Left lobe of liver (tissue), 2 donors: Measurements from ENCODE around the gene MAP4K5. TPM values are rescaled to one million over a fixed set of nuclear protein-coding genes. Genes with fewer than 3 reads are reported as not detected.

Source experiments
- ATAC-seq: fragments of 200-7000 bp; cut with Tn5 transposase; one replicate; pipeline ENCODE4 v1.9.1; 2020; ENCODE audit warnings: mild to moderate bottlenecking, moderate library complexity
- DNase-seq: peaks from one replicate; pipeline ENCODE4 v3.0.0-alpha.2; 2020; ENCODE audit warnings: low spot score
- total RNA-seq: library from RNA; stranded (reverse); gene quantifications from one replicate; pipeline ENCODE4 v1.2.1, GENCODE V29; 2021
- donor health status: DM: no; HTN: no; CAD: no; lungs with moderate emphysema.
- donor health status: DM: no; HTN: yes; CAD: no.

The MAP4K5 gene
- total RNA-seq, 1 donor from 2014 or later, result 10.0 TPM

DNA sequence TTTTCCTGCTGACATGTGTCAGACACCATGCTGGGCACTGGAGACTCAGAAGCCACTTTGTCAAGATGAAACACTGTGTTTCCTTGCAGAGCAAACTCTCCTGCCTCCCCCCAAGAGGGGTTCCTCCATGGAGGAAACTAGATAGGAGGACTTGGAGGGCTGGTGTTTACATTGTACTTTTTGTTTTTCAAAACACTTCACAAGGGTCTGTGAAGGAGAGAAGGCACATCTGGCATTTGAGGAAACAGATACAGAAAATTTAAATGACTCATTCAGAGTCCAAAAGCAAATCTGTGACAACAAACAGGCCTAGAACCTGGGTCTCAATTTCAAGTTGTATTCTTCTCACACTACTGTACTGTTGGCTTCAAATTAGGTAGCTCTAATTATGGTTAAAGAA lies 128.9 kb downstream of the MAP4K5 start:
- DNase-seq (no peak), ATAC-seq (no peak)

DNA sequence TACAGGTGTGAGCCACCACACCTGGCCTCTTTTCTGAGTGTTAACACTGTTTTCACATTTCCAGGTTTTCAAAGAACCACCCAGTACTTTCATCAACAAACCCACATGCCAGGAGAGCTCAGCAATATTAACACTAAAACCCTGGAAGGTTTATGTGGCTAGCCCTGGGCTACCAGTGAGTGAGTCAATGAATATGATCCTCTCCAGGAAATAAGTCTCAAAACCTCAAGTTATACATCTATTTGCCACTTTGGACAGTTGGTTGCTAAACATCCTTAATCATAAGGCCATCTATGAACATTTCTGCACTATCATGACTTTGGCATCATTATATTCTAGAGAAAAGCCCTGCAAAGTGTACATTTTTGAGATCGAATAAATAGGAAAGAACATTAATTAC lies 129.4 kb downstream of the MAP4K5 start:
- no peak for DNase-seq
- no peak for ATAC-seq

- DNase-seq (no peak), ATAC-seq (no peak)
Observed at GRCh38 chr14:50400461-50400860, 131.9 kb downstream of the MAP4K5 start.

GRCh38 chr14:50399251-50400032 lies 132.9 kb downstream of the MAP4K5 start:
- DNase-seq, result no peak

DNA sequence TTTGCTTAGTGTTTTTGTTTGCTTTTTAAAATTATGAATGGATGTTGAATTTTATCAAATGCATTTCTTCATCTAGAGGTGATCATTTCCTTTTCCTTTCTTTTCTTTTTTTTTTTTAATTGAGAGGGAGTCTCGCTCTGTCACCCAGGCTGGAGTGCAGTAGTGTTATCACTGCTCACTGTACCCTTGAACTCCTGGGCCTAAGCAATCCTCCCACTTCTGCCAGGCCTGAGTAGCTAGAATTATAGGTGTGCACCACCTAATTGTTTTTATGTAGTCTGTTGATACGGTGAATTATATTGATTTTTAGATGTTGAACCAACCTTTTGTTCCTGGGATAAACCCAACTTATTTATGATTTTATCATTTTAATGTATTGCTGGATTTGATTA lies 134.2 kb downstream of the MAP4K5 start:
- no peak for ATAC-seq
- no peak for DNase-seq

More at GRCh38 chr14:50399251-50400032, 132.9 kb downstream of the MAP4K5 start:
- ATAC-seq, result no peak

DNA sequence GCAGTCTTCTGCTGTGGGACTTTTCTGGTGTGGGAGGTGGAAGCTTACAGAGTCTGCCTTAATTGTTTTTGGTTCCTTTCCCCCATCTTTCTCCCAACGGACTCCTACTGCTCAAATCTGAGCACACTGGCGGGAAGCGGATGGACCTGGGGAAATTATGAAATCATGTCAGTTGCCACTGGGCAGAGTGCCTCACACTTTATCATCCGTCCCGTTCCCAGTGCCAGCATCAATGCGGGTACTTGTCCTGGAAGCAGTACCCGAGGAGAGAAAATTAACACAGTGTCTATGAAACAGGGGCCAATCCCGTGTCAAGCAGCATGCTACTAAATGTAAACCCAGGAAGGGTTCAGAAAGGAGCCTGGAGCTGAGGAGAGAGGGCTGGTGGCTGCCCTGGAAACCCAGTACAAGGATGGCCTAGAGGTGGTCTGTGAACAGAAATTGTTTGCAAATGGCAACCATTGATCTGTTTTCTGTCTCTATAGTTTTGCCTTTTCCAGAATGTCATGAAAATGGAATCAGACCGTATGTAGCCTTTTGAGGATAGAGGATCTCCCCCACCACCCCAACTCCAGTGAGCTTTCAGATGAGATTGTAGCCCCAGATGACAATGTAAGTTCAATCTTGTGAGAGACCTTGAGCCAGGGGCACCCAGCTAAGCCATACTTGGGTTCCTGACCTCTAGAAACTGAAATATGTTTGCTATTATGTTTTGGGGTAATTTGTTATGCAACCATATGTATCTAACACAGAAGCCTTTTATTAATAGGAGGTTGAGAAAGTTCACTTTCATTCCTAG lies 134.8 kb downstream of the MAP4K5 start:
- ATAC-seq, result peak; percentile 72
- DNase-seq, result peak; percentile 69

GRCh38 chr14:50396631-50397389 lies 135.6 kb downstream of the MAP4K5 start, which contains the start of gene CDKL1:
CDKL1 (minus strand) TSS chr14:50396881; CDS start chr14:50395868, 1,013 bp downstream.
- DNase-seq (peak; percentile 73), ATAC-seq (peak; percentile 85)

GRCh38 chr14:50395448-50395847 lies 136.9 kb downstream of the MAP4K5 start:
- DNase-seq (no peak), ATAC-seq (peak; percentile 10)

GRCh38 chr14:50394713-50395112 lies 137.7 kb downstream of the MAP4K5 start:
- DNase-seq (no peak), ATAC-seq (no peak)

DNA sequence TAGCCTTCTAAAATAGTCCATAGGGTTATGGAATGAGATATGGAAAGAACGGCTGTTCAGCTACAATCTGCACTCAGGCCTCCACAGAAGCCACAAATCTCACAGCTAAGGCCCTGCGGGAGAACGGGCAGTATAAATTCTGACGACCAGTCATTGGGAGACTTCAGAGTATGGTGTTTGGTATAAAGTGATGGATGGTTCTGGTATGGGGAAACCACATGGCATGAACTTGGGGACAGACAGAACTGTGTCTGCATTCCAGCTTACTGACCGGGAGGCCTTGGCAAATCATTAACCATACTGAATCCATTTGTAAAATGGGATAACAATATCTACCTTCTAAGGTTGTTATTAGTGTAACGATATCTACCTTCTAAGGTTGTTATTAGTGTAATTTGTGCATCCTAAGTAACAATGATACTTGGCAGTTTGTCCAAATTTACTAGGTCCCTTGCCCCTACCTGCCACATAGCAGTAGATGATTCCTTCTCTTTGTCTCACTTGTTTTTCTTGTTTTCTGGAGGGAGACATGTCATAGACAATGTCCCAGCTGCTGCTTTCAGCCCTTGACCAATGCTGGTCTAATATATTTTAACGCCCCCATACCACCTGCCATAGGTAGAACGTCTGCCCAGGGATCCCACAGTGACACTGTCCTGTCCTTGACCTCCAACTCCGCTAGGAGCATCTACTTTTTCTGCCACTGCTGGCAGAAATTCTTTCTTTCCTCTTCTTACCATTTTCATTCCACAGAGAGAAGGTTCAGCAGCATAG lies 142.5 kb downstream of the MAP4K5 start:
- DNase-seq (no peak), ATAC-seq (peak; percentile 85)

DNA sequence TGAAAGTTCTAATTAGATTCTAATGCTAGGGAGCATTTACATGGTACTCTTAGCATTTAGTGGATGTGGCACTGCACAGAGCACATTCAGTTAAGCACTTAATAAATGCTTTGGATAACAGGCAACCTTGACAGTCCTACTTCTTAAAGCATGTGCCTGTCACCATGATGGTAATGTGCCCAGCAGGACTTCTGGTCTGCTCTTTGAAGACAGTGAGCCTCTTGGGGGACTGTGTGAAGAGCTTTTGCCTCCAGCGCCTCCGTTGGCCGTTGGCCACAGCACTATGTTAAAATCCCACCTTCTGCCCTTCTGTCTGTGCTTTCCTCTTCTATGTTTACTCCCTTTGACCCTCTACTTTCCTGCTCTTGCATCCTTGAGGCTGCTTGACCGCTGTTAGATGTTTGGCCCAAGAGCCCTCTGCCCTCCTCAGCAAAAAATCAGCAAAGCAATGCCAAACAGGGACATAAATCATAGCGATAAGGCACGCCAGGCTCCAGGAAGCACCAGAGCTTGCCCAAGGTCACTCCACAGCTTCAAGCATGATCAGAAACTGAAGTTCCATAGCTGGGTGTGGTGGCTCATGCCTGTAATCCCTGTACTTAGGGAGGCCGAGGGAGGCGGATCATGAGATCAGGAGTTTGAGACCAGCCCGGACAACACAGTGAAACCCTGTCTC lies 144.0 kb downstream of the MAP4K5 start:
- ATAC-seq (peak; percentile 61), DNase-seq (no peak)

- DNase-seq (no peak), ATAC-seq (no peak)
Observed at GRCh38 chr14:50387548-50387947, 144.8 kb downstream of the MAP4K5 start.

- no peak for DNase-seq
- no peak for ATAC-seq
Observed at GRCh38 chr14:50383618-50384225, 148.6 kb downstream of the MAP4K5 start.

- ATAC-seq (peak; percentile 67), DNase-seq (no peak)
Observed at GRCh38 chr14:50381823-50382287, 150.5 kb downstream of the MAP4K5 start.

DNA sequence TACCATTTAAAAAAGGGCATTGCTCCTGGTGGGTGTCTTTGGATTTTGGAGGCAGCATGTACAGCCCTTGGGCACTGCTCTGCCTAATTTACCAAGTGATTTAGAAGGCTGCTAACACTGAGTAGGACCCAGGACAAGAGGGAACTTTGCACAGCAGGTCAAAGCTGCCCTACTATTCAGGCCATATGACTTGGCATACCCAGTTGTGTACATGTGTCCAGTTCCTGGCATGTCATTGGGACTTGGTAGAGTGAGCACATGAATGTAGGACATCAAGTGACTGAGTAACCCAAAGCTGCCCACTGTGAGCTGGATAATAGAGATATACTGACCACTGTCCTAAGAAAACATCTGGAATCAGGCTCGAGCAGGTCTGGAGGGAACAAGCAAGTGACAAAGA lies 151.4 kb downstream of the MAP4K5 start:
- no peak for DNase-seq
- ATAC-seq, result peak; percentile 68

GRCh38 chr14:50380455-50380854 lies 151.9 kb downstream of the MAP4K5 start:
- DNase-seq (no peak), ATAC-seq (no peak)

DNA sequence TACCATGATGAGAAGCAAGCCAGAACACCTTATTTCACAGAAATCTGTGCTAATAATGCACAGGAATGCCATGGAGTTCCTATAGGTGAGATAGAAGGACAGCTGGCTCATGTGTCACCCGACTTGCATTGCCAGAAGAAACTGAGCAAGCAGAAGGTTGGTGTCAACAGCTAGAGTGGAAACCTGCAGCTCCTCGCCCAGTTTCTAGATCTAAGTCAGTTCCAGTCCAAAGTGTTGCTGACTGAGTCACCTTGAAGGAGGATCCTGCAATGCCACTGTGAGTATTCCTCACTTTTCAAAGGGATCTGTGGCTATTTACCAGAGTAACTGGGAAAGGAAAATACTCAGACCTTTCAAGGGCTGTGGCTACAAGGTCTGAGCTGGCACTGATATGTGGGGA lies 152.8 kb downstream of the MAP4K5 start:
- ATAC-seq (no peak), DNase-seq (no peak)

GRCh38 chr14:50377550-50378085 lies 154.8 kb downstream of the MAP4K5 start:
- ATAC-seq (no peak), DNase-seq (no peak)

DNA sequence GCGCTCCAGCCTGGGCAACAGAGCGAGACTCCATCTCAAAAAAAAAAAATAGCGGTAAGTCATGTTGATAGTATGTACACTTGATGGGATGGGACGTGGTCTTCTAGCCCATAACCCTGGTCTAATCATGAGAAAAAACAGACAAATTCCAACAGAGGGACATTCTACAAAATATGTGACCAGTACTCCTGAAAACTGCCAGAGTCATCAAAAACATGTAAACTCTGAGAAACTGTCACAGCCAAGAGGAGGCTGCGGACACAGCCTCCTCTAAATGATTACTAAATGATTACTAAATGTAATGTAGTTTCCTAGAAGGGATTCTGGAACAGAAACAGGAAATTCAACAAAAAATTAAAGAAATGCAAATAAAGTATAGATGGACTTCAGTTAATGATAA lies 156.6 kb downstream of the MAP4K5 start:
- ATAC-seq, result no peak

More for the DNA sequence above, 156.6 kb downstream of the MAP4K5 start:
- no peak for DNase-seq
